Stimulated activated CD4-positive, alpha-beta T cell treated with anti-CD3 and anti-CD28 coated beads, Interleukin-2, amount 100 ng/mL, for 4 hours (primary cell): ENCODE results near the gene STAT5B.

Source experiments
- DNase-seq: peaks from one replicate; pipeline ENCODE4 v3.0.0-alpha.2; 2020; ENCODE audit warnings: low read depth

Gene STAT5B

DNA sequence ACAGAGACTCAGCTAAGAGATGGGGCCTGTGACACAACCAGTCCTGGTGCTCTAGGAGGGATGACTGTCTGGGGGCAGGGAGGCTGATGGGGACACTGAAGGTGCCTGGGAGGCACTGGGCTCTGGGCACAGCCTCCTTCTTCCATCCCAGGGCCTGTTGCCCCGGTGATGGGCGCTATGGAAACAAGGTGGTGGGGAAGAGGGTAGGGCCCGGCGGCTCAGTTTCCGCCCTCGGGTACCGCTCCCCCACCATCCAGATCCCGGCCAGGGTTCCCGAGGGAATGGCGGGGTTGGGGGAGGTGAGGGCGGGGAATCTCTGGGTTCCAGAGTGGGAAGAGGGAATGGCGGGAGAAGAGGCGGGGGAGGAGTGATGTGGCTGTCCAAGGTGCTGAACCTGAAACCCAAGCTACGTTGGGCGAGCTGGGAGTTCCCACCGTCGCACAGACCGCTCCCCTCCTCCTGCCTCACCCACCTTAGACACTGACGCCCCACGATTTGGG, 96.2 kb downstream of the STAT5B start:
- no peak for DNase-seq

DNA sequence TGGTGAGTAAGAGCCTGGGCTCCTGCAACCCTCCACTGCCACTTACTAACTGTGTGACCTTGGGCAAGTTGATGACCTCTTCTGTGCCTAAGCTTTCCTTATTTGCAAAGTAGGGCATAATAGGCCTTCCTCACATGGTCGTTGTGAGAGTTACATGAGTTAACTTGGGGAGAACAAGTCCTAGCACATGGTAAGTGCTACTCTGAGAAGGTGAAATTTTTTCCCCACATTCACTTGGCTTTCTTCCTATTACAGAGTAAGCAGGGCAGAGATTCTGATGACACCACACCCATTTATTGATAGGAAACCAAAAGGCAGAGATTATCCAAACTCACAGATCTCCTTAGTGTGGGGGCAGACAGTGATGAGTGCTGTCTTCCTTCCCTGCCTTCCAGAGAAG, 96.9 kb downstream of the STAT5B start:
- DNase-seq = no peak

GRCh38 chr17:42178817-42179216, 97.4 kb downstream of the STAT5B start:
- DNase-seq = no peak

DNA sequence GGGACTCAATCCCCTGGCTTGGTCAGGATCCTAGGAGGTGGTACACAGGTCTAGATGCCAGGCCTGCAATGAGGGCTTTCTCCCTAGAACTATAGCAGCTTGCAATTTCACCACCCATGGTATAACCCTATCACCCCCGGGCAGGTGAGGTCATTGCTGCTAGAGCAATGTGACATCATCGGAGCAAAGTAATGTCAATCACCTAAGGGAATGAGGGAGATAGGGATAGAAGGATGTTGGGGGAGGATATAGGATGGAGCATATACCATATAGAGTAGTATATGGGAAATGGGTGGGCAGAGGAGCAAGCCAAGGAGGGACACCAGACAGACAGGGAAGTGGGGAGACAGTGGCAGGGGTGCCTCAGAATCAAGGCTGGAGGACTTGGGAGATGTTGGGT, 98.5 kb downstream of the STAT5B start:
- no peak for DNase-seq

GRCh38 chr17:42174126-42174783, 101.9 kb downstream of the STAT5B start:
- no peak for DNase-seq

DNA sequence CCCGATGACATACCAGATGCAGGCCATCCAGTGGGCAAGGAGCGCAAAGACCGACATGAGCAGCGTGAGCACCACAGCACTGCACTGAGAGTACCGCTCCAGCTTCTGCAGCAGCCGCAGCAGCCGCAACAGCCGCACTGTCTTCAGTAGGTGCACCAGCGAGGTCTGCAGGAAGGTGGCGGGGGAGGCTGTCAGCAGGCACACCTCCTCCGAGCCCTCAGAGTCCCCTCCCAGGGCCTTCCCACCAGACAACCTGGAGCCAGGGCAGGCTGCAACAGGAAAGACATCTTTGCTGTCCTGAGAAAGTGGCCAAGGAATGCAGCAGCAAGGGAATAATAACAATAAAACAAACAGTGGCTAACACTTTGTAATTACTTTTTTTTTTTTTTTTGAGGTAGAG, 104.4 kb downstream of the STAT5B start:
- DNase-seq = no peak

GRCh38 chr17:42169351-42169750, 106.8 kb downstream of the STAT5B start:
- no peak for DNase-seq

- no peak for DNase-seq
These were observed 108.4 kb downstream of the STAT5B start for GRCh38 chr17:42167807-42168206.

GRCh38 chr17:42166196-42166763, 109.9 kb downstream of the STAT5B start:
- no peak for DNase-seq

- no peak for DNase-seq
These were observed 110.4 kb downstream of the STAT5B start for GRCh38 chr17:42165751-42166150.

GRCh38 chr17:42163696-42164407, 112.3 kb downstream of the STAT5B start:
- no peak for DNase-seq

GRCh38 chr17:42163113-42163512, 113.1 kb downstream of the STAT5B start:
- peak; percentile 22 for DNase-seq

DNA sequence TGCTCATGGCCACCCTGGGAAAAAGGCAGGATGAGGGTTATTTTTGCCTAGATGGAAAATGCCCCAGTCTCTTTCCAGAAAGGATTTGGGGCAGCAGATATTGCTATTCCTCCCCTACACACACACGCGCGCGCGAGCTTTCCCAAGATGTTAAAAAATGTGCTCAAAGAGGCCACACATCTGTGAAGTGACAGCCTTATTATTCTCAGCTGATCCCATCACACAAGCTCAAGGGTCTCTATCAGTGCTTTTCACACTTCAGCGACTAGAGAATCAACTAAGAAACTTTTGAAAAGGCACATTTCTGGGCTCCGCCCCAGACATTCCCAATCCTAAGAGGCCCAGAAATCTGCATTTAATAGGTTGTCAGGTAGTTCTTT, 115.7 kb downstream of the STAT5B start:
- DNase-seq = no peak

GRCh38 chr17:42159796-42160530, 116.2 kb downstream of the STAT5B start:
- DNase-seq = no peak

- DNase-seq = no peak
These were observed 120.6 kb downstream of the STAT5B start for GRCh38 chr17:42155614-42156045.

DNA sequence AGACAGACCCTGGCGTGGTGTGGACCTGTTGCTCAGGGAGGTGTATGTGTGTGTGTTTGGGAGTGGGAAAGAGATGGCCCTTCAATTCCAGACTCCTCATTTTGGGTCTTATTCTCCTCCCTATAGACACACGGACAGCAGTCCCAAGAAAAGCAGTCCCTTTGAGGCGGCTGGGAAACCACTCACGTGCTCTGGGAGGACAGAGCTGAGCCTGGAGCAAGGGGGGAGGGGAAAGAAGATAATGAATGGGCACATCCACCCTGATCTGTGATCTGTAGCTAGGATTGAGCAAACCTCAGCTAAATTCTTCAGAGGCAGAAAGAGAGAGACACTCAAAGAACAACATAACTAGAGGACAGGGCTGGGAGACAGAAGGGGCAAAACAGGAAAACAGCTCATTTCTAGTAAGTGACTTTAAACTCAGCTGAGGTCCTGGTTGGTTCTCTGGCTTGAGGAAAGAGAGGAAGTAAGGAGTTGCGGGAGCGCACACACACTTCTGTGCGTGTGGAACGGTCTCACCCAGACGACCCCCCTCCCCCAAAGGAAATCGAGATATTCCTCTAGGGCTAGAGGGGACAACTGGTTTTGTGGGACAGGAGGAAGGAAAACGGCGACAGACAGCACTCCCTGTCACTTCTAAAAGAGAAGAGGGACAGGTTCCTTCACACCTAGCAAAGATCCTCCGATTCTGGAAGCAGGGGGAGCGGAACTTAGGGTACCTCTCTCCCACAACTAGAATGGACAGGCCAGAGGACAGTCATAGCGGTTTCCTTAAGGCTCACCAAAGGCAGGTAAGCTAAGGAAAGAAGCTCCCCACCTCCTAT, 122.1 kb downstream of the STAT5B start:
- no peak for DNase-seq
